HG03175 (cell line): ENCODE results near the gene PNPLA6.
A peak's percentile ranks its signal among the peaks of the same experiment; 100 is the strongest.
"Not testable (repeated sequence)": the region's sequence is repeated elsewhere in the genome, so short reads cannot be mapped to it uniquely, and the experiment has no call there.

Experiments used
- ATAC-seq: cut with Tn5 transposase; IDR thresholded peaks from one replicate; pipeline ENCODE4 v1.9.1; 2021; ENCODE audit warnings: mild to moderate bottlenecking, moderate library complexity; ENCODE audit not compliant: unreplicated experiment

PNPLA6 gene

GRCh38 chr19:7529610-7530490, 5.7 kb upstream of the PNPLA6 start:
- no peak for ATAC-seq

GRCh38 chr19:7533281-7533885, 2.1 kb upstream of the PNPLA6 start:
- ATAC-seq, result no peak

GRCh38 chr19:7533925-7534480, 1.5 kb upstream of the PNPLA6 start:
- peak; percentile 47 for ATAC-seq

- ATAC-seq, result no peak
Measured at GRCh38 chr19:7534531-7535046, 928 bp upstream of the PNPLA6 start.

GRCh38 chr19:7535998-7536695, 630 bp downstream of the PNPLA6 start:
- ATAC-seq, result no peak

GRCh38 chr19:7538990-7539389, 3.5 kb downstream of the PNPLA6 start:
- ATAC-seq, result not testable (repeated sequence)

GRCh38 chr19:7539827-7540425, 4.4 kb downstream of the PNPLA6 start:
- no peak for ATAC-seq

GRCh38 chr19:7540761-7541474, 5.4 kb downstream of the PNPLA6 start:
- no peak for ATAC-seq

GRCh38 chr19:7541475-7541824, 5.9 kb downstream of the PNPLA6 start:
- ATAC-seq, result no peak

- ATAC-seq, result no peak
Measured at GRCh38 chr19:7541828-7542443, 6.4 kb downstream of the PNPLA6 start.

GRCh38 chr19:7542556-7543348, 7.2 kb downstream of the PNPLA6 start:
- ATAC-seq, result no peak

GRCh38 chr19:7544626-7545025, 9.1 kb downstream of the PNPLA6 start:
- no peak for ATAC-seq

- ATAC-seq, result no peak
Measured at GRCh38 chr19:7545300-7545699, 9.8 kb downstream of the PNPLA6 start.

GRCh38 chr19:7545904-7546303, 10.4 kb downstream of the PNPLA6 start:
- ATAC-seq, result no peak

GRCh38 chr19:7547159-7547558, 11.6 kb downstream of the PNPLA6 start:
- ATAC-seq, result no peak

GRCh38 chr19:7549429-7550148, 14.1 kb downstream of the PNPLA6 start:
- no peak for ATAC-seq

- ATAC-seq, result no peak
Measured at GRCh38 chr19:7550169-7550770, 14.8 kb downstream of the PNPLA6 start.
